A673 (cell line): ENCODE measurements around the gene SEMA4D. TPM values are rescaled to one million over a fixed set of nuclear protein-coding genes. Genes with fewer than 3 reads are reported as not detected.

Source experiments
- BruUV-seq: library from RNA; stranded (reverse); fragments of 400-500 nt; replicated peaks from 2 replicates; lab custom pipeline; 2021; lab: Mats Ljungman, UMichigan
- CTCF ChIA-PET: fragments of 300-600 bp; sonication (Branson Sonifier 250); formaldehyde crosslinking; loops from one replicate; lab custom pipeline; 2022; ENCODE audit warnings: antibody characterized with exemption; lab: Charles Lee
- POLR2A ChIA-PET: fragments of 300-600 bp; sonication (Branson Sonifier 250); formaldehyde crosslinking; loops from one replicate; lab custom pipeline; 2022; ENCODE audit warnings: antibody characterized with exemption; ENCODE audit not compliant: low non-redundant PET; lab: Charles Lee
- DNase-seq: peaks from one replicate; pipeline ENCODE4 v3.0.0-alpha.2; 2015; ENCODE audit warnings: low spot score
- H3K27ac ChIP-seq: fragments of 200-600 bp; sonication (generic); 2 replicates; pipeline ENCODE4 v1.5.1; 2016; ENCODE audit warnings: mixed run types, low read depth, mild to moderate bottlenecking, mixed read lengths, antibody characterized with exemption, low read length; ENCODE audit not compliant: poor library complexity, severe bottlenecking
- H3K27me3 ChIP-seq: fragments of 200-600 bp; sonication (generic); replicated peaks from 2 replicates; pipeline ENCODE4 v1.6.1; 2017; ENCODE audit warnings: mixed run types, low read depth, mild to moderate bottlenecking, mixed read lengths, antibody characterized with exemption, low read length; ENCODE audit not compliant: insufficient read depth, poor library complexity
- H3K36me3 ChIP-seq: fragments of 200-600 bp; sonication (generic); 2 replicates; pipeline ENCODE4 v1.6.1; 2016; ENCODE audit warnings: mixed run types, mild to moderate bottlenecking, mixed read lengths, antibody characterized with exemption, low read length; ENCODE audit not compliant: insufficient read depth, poor library complexity, severe bottlenecking
- H3K4me1 ChIP-seq: fragments of 200-600 bp; sonication (generic); 2 replicates; pipeline ENCODE4 v1.6.1; 2017; ENCODE audit warnings: mixed run types, mild to moderate bottlenecking, mixed read lengths, antibody characterized with exemption, low read length; ENCODE audit not compliant: insufficient read depth, poor library complexity, severe bottlenecking
- H3K4me3 ChIP-seq: fragments of 200-600 bp; sonication (generic); 2 replicates; pipeline ENCODE4 v1.5.1; 2016; ENCODE audit warnings: low read depth, mixed run types, mild to moderate bottlenecking, mixed read lengths, low read length; ENCODE audit not compliant: poor library complexity, severe bottlenecking
- H3K9me3 ChIP-seq: fragments of 200-600 bp; sonication (generic); 2 replicates; pipeline ENCODE4 v1.6.1; 2016; ENCODE audit warnings: mixed run types, low read depth, mild to moderate bottlenecking, mixed read lengths, antibody characterized with exemption, low read length; ENCODE audit not compliant: poor library complexity, severe bottlenecking
- CTCF ChIP-seq: fragments of 300-800, 200-600 bp; sonication (generic); conservative IDR thresholded peaks from 2 replicates; pipeline ENCODE4 v1.5.1; 2017; ENCODE audit warnings: low read depth, mild to moderate bottlenecking, antibody characterized with exemption, low read length, moderate library complexity, mixed read lengths
- EZH2 ChIP-seq: fragments of 200-600 bp; sonication (generic); IDR thresholded peaks from 2 replicates; pipeline ENCODE4 v1.6.1; 2017; ENCODE audit warnings: borderline replicate concordance, low read depth, mild to moderate bottlenecking, mixed read lengths, antibody characterized with exemption, low read length; ENCODE audit not compliant: poor library complexity, severe bottlenecking
- intact Hi-C: fragments of 100-400 bp; cut with micrococcal nuclease; formaldehyde crosslinking; loops from one replicate; pipeline ENCODE4 v1.10.0; 2022; ENCODE audit not compliant: unreplicated experiment
- total RNA-seq: library from RNA; stranded (reverse); gene quantifications from 2 replicates; pipeline ENCODE4 v1.2.3, GENCODE V29; 2021

SEMA4D gene
- total RNA-seq, 1 experiment from 2014 or later = 14.2 TPM

GRCh38 chr9:89454498-89455355 lies 43.2 kb downstream of the SEMA4D start:
- no peak overlapping the region for H3K4me3 ChIP-seq
- TF ChIP-seq CTCF (no peak), EZH2 (no peak)
- H3K27me3 ChIP-seq = no peaks in the 10 kb centered on the region
- intact Hi-C loops = no loop called here
- no peak for DNase-seq
- CTCF ChIA-PET = no interaction called here
- no peak overlapping the region for H3K27ac ChIP-seq
- H3K36me3 ChIP-seq = no peaks in the 10 kb centered on the region
- no peaks in the 10 kb centered on the region for H3K4me1 ChIP-seq
- no TSS peak for BruUV-seq
- H3K9me3 ChIP-seq = no peaks in the 10 kb centered on the region
- POLR2A ChIA-PET = no interaction called here

DNA sequence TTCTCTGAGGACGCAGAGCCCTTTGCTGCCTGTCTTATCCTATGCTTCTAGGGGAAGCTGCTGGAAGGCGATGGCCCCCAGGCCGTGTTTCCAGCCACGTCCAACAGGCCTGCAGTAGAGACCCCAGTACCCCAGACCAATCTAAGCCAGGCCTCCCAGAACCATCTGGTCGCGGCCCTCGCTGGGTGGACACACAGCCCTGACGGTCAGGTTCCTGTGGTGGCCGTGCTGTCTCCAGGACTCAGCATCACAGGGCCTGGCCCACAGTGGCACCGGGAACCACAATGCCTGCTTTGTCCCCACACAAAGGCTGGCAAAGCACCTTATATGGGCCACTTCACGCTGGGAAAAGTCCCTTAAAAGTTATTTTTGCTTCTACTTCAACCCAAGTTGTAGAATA lies 44.5 kb downstream of the SEMA4D start:
- CTCF ChIA-PET = no interaction called here
- intact Hi-C loops = no loop called here
- no peak for TF ChIP-seq EZH2
- TF ChIP-seq CTCF = no peak

DNA sequence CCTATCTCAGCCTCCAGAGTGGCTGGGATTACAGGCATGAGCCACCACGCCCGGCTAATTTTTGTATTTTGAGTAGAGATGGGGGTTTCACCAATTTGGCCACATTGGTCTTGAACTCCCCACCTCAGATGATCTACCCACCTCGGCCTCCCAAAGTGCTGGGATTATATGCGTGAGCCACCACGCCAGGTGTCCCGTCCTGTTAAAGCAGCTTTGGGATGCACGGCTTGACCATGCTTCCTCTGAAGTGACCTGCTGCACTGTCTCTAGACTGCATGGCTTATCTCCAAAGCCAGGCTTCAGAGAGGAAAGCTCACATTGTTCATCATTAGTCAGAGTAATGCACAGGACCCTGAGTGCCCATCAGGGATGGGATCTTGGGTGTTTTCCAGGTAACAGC lies 45.4 kb downstream of the SEMA4D start:
- Histone ChIP-seq H3K4me1 (no peaks in the 10 kb centered on the region), H3K27me3 (no peaks in the 10 kb centered on the region), H3K4me3 (no peak overlapping the region), H3K9me3 (no peaks in the 10 kb centered on the region), H3K36me3 (no peaks in the 10 kb centered on the region), H3K27ac (no peak overlapping the region)
- BruUV-seq = no TSS peak
- ChIA-PET CTCF (no interaction called here), POLR2A (no interaction called here)
- intact Hi-C loops = no loop called here
- TF ChIP-seq EZH2 (no peak), CTCF (no peak)
- no peak for DNase-seq

More for the DNA sequence above, 44.5 kb downstream of the SEMA4D start:
- DNase-seq = no peak
- POLR2A ChIA-PET = no interaction called here
- Histone ChIP-seq H3K9me3 (no peaks in the 10 kb centered on the region), H3K27ac (no peak overlapping the region), H3K27me3 (no peaks in the 10 kb centered on the region), H3K4me1 (no peaks in the 10 kb centered on the region), H3K4me3 (no peak overlapping the region), H3K36me3 (no peaks in the 10 kb centered on the region)
- no TSS peak for BruUV-seq
